HG03095 (cell line): Measurements from ENCODE around the gene NALCN.
"Not testable (repeated sequence)": the region's sequence is repeated elsewhere in the genome, so short reads cannot be mapped to it uniquely, and the experiment has no call there.

Experiments
- ATAC-seq: cut with Tn5 transposase; IDR thresholded peaks from one replicate; pipeline ENCODE4 v1.9.1; 2021; ENCODE audit warnings: moderate library complexity; ENCODE audit not compliant: unreplicated experiment

Gene NALCN

DNA sequence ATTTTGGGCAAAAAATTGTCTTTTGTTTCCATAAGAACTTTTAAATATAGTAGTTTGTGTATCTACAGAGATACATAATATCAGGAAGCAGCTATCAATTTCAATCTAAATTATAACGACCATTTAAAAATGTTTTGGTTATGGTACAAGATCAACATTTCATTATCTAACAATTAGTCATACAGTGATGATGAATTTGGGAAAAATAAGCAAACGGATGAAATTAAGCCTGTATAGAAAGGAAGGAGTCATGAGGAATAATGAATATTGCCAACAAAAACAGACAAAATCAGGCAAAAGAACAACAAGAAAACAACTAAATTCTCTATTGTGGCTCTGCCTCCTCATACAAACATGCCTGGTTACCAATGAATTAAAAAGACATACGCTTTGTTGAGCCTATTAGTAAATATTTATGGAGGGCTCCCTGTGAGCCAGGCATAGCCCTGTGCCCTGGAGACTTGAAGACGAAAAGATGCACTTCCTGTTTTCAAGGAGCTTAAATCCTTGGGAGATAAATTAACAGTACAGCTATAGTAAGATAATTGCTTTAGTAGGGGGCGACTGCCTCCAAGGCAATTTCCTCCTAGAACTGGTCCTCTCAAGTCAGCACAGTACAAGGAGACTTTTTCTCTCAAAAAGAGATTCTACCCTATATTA lies 73.0 kb downstream of the NALCN start:
- ATAC-seq, result no peak

DNA sequence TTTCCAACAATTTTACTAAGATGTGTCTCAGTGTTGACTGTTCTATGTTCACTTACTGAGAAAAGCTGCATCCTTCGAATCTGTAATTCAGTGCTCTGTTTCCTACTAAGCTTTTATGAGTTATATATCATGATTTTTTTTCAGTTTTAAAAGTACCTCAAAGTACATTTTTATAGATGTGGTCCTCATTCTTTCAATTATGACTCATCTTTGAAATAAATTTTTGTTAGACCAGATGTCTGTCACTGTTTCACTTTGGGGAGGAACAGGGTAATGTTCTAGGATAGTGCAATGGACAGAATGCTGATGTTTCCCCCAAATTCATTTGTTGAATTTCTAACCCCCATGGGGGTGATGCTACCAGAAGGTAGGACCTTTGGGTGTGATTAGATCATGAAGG lies 74.8 kb downstream of the NALCN start:
- ATAC-seq, result no peak

DNA sequence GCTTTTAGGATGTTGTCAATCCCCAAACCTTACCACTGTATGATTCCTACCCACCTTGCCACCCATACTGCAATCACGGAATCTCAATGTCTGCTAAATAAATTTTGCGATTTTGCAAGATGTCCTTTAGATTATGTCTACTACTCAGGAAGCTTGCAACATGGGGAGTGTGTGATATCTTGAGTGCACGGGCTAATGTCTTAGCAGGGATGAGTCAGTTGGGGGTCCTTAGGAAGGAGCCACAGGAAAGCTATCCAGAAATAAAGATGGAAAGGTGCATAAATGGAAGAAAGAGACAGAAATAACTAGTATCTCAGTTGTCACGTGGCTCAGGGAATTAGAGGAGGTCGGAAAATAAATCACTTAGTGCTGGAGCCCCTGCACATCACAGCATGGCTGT lies 77.1 kb downstream of the NALCN start:
- no peak for ATAC-seq

- no peak for ATAC-seq
Measured at GRCh38 chr13:101332583-101332982, 83.7 kb downstream of the NALCN start.

GRCh38 chr13:101331731-101332130 lies 84.6 kb downstream of the NALCN start:
- no peak for ATAC-seq

- ATAC-seq, result no peak
Measured at GRCh38 chr13:101327871-101328270, 88.4 kb downstream of the NALCN start.

DNA sequence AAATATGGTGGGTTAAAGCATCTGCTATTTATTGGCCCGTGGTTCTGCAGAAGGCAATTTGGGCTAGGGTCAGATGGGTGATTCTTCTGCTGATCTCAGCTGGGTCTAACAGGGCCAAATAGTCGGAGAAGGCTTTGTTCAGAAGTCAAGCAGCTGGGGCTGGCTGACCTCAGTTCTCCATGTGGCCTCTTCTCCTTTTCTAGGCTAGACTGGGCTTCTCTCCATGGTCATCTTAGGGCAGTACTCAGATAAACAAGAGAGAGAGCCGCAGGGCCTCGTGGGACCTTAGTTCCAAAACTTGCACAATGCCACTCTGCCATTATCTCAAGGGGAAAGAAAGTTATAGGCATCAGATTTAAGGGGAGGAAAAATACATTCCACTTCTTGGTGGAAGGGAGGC lies 89.6 kb downstream of the NALCN start:
- ATAC-seq, result no peak

DNA sequence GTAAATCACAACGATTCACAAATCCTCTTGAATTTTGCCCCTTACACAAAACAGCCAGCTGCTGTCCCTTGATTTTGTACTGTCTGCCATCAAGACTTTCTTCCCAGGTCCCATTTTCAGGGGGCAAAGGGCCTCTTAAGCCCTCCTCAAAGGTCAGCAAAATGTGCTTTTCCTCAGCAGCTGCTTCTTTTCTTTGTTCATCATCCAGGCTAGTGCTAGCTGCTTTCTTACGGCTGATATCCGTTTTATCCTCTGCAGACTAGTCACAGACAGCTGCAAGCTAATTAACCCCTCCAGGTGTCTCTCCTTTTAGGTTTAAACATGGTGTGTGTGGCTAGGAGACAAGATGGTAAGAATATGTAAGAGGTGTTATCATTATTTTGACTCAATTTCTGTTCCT lies 90.9 kb downstream of the NALCN start:
- ATAC-seq, result no peak

- ATAC-seq, result no peak
Measured at GRCh38 chr13:101323601-101324000, 92.7 kb downstream of the NALCN start.

- ATAC-seq, result no peak
Measured at GRCh38 chr13:101317986-101318523, 98.3 kb downstream of the NALCN start.

DNA sequence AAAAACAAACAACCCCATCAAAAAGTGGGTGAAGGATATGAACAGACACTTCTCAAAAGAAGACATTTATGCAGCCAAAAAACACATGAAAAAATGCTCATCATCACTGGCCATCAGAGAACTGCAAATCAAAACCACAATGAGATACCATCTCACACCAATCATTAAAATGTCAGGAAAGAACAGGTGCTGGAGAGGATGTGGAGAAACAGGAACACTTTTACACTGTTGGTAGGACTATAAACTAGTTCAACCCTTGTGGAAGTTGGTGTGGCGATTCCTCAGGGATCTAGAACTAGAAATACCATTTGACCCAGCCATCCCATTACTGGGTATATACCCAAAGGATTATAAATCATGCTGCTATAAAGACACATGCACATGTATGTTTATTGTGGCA lies 102.8 kb downstream of the NALCN start:
- ATAC-seq, result not testable (repeated sequence)

- no peak for ATAC-seq
Measured at GRCh38 chr13:101309014-101309619, 107.2 kb downstream of the NALCN start.

DNA sequence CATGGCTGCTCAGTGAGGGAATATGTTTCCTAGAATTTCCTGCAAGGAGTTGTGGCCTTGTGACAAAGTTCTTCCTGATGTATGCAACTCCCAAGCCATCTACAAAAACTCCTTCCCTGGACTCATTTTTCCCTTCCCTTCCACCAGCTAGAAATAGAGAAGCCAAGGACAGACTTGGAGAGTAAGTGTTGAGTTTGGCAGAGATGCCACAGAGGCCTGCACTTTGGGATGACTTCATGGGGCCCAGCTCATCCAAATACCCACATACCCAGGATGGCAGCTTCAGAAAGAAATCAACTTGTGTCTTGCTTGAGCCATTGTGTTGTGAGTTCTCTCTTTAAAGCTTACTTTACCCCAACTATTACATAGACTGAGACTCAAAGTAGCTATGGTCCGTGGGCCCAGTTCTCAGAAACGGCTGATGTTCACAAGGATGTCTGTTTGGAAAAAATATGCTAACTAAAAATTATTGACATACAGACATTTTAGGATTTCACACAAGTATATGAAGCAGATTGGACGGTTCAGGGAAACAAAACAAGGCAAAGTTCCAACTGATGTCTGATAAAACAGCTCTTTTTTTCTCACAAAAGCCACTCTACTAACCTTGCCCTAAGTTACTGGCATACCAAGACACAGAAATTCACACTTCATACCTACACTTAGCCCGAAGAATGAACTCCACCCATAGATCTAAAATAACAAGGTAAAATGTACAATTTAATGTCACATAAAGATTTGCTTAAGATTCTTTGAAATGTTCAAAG lies 107.9 kb downstream of the NALCN start:
- ATAC-seq, result no peak

DNA sequence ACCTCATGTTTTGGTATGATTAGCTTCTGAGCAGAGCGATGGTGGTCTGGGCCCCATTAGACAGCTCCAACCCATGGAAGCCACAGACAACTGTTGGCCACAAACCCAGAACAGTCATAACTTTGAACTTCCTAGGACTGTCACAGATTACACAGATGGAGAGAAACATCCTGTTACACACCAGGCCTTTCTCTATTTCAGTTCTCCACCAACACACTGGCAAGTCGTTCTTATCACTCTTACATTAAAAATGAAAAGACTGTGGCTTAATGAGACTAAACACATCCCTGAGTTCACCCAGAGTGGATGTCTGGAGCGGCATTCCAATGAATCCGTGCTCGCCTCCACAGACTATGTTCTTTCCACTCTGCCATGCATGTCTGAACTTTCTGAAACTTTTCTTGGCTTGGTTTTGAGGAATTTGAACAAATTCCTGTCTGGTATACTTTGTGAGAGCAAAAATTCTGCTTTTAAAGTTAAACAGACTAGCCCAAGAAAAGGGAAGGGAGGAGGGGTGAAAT lies 109.1 kb downstream of the NALCN start:
- ATAC-seq, result no peak

- no peak for ATAC-seq
Measured at GRCh38 chr13:101306773-101307172, 109.5 kb downstream of the NALCN start.

DNA sequence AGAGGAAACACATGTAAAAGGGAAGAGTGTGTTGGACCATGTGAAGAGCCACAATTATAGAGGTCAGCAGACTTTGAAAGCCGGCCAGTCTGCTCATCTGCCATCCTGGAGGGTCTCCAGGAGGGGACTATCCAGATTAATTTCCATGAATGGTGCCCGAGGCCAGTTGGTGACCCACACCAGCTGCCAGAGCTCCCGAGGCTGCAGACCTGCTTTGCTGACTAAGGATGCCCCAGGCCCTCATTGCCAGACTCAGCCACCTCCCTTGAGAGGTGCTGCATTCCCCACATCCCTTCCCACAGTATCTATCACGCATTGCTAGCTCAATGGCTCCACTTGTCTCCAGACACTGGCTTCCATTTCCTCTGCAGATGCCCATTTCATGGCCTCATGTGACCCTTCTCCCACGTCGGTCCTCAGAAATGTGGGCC lies 110.3 kb downstream of the NALCN start:
- ATAC-seq, result no peak

- ATAC-seq, result no peak
Measured at GRCh38 chr13:101303521-101303920, 112.8 kb downstream of the NALCN start.

- ATAC-seq, result no peak
Measured at GRCh38 chr13:101301053-101301452, 115.3 kb downstream of the NALCN start.

GRCh38 chr13:101300531-101300930 lies 115.8 kb downstream of the NALCN start:
- ATAC-seq, result no peak

- ATAC-seq, result no peak
Measured at GRCh38 chr13:101298517-101298916, 117.8 kb downstream of the NALCN start.

DNA sequence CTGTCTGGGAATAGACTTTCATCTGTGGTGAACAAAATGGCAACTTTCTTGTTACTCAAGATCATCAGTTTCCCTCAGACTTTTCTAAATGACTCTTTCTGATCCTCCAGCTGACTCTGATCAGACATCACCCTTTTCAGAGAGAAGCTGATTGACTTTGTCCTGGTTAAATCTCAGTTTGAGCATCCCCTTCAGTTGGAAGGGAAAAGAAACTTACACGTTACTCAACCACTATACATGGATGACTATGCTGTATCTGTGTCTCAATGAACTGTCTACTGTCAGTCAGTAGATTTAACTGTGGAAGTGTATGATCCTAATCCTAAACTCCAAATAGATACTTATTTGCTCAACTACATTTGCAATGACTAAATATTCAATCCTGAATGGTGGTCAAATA lies 118.5 kb downstream of the NALCN start:
- no peak for ATAC-seq

DNA sequence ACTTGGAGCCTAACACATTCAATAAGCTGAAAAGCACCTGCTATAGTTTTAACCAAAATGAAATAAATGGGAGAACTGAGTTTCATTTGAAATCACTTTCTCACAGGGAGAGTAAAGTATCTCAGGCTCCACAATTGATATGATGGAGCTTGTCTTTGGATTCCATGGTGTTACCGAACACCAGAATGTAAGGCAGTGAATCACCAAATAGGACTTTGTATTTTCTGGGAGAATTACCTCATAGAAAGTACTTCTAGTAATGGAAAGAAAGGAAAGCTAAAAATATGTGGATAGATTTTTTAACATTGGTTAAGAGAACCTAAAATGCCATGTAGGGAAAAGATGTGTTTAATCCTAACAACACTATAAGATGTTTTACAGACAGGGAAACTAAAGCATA lies 123.6 kb downstream of the NALCN start:
- no peak for ATAC-seq
